HL-60/S4 (cell line): ENCODE measurements around the gene TMEM94.

Source experiments
- in situ Hi-C: fragments of 300-500 bp; cut with MboI; formaldehyde crosslinking; loops from 2 replicates; pipeline ENCODE4 v1.14.3; 2022; ENCODE audit warnings: low sequenced_read_pairs

The TMEM94 gene

GRCh38 chr17:75547091-75547490, 90.7 kb downstream of the TMEM94 start:
- in situ Hi-C loops = no loop called here

- in situ Hi-C loops = no loop called here
Observed at GRCh38 chr17:75548813-75549212, 92.4 kb downstream of the TMEM94 start.
